G401.6 (cell line): ENCODE results near the gene SLC13A3.

ENCODE experiments used
- FAIRE-seq: peaks from 2 replicates; lab custom pipeline; 2012; peaks lifted over from hg19 to GRCh38; lab: Jason Lieb, UNC

The SLC13A3 gene

GRCh38 chr20:46520540-46520939 lies 130.7 kb downstream of the SLC13A3 start:
- no peak for FAIRE-seq

- FAIRE-seq, result no peak
Observed at GRCh38 chr20:46519471-46520068, 131.7 kb downstream of the SLC13A3 start.

GRCh38 chr20:46512943-46513844 lies 138.1 kb downstream of the SLC13A3 start, which contains the start of gene ZNF334:
TSS of gene ZNF334 (minus strand) at chr20:46513559. CDS start at chr20:46512102, 1,457 bp downstream.
- FAIRE-seq, result no peak

- FAIRE-seq, result no peak
Observed at GRCh38 chr20:46509523-46509922, 141.7 kb downstream of the SLC13A3 start.
